GM19193 (cell line): ENCODE data around the gene ELAC1.

Source experiments
- POLR2A ChIP-seq: IDR thresholded peaks from 4 replicates; pipeline ENCODE4 v1.6.1; 2011; ENCODE audit not compliant: insufficient read depth, insufficient read length; ENCODE audit errors: extremely low read depth

Gene ELAC1

DNA sequence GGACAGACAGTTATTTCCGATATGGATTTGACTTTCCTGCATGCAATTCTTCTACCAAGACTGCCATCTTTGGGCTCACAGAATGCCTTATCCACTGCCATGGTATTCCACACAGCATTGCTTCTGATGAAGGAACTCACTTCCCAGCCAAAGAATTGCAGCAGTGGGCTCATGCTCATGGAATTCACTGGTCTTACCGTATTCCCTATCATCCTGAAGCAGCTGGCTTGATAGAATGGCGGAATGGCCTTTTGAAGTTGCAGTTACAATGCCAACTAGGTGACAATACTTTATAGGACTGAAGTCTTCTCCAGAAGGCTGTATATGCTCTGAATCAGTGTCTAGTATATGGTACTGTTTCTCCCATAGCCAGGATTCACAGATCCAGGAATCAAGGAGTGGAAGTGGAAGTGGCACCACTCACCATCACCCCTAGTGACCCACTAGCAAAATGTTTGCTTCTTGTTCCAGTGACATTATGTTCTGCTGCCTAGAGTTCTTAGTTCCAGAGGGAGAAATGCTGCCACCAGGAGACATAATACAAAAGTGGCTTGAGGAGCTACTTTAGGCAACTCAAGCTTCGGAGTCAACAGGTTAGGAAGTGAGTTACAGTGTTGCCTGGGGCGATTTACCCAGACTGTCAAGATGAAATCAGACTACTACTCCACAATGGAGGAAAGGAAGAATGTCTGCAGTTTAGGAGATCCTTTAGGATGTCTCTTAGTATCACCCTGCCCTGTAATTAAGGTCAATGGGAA is 38.4 kb downstream of the ELAC1 start:
- TF ChIP-seq POLR2A, result no peak

DNA sequence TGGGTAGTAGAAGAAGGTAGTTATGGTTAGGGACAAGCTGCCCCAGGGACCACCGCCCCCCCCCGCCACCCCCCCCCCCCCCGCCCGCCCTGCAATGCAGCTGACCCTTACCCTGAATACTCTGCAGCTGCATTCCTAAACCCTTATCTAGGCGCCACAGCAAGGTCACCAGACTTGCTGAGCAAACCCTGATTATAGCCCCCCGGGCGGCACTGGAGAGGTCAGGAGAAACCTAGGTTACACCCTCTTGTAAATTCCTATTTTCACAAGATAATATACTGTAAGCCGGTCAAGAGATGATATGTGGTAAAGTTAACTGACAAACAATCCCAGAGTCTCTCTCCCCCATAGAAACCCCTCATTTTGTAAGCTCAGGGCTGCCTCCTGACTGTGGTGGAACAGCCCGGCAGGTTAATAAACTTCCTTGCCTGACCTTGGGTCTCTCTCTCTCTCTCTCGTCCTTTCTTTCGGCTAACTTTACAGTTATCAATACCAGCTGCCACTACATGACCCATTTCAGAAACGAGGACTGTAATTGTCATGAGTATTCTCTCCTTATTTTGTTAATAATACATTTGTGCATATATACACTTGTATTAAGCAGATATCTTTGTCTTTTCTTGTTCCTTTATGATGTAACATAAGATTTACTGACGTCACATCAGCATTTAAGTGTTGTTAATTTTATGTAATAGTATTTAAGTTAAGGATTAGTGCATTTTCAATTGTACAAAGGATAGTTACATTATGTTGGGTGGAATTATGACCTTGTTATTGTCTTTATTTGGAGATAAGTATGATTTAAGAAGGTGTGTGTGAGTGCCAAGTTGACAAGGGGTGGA is 39.3 kb downstream of the ELAC1 start:
- no peak for TF ChIP-seq POLR2A

DNA sequence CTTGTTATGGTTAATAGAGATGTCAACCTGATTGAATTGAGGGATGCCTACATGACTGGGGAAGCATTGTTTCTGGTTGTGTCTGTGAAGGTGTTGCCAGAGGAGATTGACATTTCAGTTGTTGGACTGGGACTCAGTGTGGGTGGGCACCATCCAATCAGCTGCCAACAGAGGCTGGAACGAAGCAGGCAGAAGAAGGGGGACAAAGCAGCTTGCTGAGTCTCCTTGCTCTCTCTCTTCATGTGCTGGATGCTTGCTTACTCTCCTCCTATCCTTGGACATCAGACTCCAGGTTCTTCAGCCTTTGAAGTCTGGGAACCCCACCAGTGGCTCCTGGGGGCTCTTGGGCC is 39.9 kb downstream of the ELAC1 start:
- TF ChIP-seq POLR2A, result no peak

DNA sequence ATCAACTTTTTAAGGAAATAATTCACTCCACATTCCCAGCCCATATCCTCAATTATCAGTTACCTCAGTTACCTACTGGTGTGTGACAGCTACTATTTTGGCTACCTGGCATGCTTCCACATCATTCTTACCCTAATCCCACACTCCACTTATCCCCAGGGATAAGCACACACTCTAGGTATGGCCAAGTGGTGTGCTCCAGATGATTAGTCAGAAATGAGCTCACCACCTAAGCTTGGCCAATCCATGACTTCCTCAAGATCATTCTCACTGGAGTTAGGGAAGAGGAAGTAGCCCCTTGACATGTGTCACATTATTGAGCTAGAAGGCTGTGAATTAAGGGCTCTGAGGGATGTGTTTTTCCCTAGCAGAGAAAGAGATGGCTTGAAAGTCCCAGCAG is 41.2 kb downstream of the ELAC1 start:
- no peak for TF ChIP-seq POLR2A

DNA sequence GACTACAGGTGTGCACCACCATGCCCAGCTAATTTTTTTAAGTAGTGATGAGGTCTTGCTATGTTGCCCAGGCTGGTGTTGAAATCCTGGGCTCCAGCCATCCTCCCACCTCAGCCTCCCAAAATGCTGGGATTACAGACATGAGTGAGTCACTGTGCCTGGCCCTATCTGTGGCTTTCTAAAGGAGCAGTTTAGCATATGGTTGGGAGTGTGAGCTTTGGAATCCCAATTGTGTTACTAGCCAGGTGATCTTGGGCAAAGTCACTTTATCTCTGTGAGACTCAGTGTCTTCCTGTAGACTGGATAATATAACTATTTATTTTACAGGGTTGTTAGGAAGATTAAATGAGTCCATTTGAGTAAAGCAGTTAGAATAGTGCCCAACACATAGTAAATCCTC is 42.4 kb downstream of the ELAC1 start:
- no peak for TF ChIP-seq POLR2A

DNA sequence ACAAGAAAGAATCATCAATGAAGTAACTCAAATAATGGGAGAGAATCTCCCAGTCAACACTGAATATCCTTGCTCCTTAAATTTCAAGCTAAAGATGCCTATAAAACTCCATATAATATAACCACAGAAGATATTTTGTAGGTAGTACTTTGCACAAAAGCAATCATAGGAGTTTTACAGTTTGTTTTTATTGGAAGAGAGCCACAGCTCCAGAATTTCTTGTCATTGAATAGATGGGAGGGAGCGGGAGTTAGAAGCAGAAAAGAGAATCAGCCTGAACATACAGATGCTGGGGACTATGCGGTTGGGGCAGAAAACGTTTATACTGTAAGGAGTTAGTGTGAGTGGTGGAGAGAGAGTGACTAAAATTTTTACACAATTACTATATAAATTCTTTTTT is 43.9 kb downstream of the ELAC1 start:
- TF ChIP-seq POLR2A, result no peak

DNA sequence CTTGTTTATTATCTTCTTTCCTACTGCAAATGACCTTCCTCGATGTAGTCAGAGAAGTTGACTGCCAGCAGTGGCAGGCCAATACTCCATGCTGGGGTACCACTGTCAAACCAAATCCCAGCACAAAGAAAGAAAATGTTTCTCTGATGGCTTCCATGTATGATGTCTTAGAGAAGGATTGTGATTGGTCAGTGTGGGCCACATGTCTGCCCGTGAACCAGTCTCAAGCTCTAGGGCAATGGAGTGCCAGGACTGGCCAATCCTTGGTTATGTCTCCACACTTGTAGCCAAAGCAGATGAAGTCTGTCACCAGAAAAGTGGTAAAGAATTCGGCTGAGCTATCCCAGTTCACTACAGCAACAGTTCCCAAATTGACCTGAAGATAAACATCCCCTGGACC is 44.6 kb downstream of the ELAC1 start:
- no peak for TF ChIP-seq POLR2A

DNA sequence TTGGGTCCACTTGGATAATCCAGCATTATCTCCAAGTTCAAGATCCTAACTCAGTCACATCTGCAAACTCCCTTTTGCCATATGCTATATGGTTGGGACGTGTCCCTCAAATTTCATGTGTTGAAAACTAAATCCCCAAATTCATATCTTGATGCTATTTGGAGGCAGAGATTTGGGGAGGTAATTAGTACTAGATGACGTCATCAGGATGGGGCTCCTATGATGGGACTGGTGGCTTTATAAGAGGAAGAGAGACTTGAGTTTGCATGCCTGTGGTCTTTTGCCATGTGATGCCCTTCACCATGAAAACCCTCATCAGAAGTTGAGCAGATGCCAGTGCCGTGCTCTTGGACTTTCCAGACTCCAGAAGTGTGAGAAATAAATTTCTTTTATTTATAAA is 45.4 kb downstream of the ELAC1 start:
- TF ChIP-seq POLR2A, result no peak

DNA sequence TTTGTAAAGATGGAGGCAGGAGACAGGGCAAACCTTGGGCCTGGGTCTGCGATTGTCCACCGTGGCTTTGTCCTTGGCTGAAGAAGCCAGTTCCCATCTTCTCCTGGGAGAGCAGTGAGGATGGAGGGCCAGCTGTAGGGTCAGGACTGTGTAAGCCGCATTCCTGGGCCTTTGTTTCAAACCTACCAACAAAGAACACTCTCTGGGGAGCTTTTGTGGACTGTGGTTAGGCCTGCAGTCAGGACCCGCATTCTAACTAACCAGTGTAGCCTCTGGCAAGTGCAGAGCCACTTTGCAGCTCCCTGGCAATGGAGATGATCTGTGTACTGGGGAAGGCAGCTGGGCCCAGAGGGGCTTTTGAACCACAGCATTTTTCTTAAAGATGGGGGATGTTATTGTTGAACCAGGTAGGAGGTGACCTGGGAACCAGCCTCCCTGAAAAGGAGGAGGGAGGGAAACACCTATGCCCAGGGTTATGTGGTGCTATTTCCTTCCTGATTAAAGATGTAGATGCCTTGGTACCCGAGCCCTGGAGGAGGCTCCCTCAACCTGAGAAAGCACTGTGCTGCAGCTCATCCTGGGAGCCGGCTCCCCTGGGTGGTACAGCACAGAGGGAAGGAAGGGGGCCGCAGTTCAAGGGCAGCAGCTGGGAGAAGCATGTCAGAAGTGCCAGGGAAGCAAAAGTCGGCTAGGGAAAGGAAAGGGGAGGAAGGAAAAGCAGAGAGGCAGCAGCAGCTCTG is 49.5 kb downstream of the ELAC1 start:
- TF ChIP-seq POLR2A, result no peak

DNA sequence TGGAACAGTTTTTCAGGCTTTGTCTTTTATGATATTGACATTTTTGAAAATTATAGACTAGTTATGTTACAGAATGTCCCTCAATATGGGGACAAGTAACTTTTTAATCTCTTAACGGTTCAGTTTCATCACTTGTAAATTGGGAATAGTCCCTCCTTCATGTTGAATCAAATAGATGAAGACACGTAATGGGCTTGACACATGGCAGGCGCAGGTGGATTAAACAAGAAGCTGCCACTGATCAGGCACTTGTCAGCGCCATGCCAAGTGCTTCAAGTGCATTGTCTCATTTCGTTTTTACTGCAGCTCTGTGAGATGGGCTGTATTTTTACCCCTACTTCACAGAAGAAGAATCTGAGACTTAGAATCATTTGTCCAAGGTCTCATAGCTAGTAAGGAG is 52.7 kb downstream of the ELAC1 start:
- no peak for TF ChIP-seq POLR2A

DNA sequence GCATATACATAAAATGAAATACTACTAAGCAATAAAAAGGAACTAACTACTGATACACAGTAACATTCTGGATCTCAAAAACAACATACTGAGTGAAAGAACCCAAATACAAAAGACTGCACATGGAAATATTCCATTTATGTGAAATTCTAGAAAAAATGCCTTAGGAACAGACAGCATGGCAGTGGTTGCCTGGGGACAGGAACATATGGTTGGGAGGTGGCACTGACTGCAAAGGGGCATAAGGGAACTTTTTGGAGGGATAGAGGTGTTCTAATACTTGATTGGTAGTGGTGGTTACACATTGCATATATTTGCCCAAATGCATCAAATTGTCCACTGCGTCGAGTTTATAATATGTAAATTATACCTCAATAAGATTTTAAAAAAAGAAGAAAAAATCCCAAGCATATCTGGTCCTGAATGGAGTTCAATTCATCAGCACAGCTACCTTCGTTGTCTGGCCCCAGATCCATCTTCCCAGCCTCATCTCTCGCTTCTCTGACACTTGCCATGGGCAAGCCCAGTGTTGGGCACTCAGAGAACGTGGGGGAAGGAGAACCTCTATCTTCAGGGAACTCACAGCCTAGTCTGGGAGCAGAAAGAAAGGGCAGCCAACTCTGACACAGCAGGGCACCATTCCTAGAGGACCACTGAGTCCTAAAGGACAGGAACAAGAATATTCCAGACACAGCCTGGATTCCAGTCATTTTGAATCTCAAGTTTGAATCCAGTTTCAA is 53.6 kb downstream of the ELAC1 start:
- no peak for TF ChIP-seq POLR2A

DNA sequence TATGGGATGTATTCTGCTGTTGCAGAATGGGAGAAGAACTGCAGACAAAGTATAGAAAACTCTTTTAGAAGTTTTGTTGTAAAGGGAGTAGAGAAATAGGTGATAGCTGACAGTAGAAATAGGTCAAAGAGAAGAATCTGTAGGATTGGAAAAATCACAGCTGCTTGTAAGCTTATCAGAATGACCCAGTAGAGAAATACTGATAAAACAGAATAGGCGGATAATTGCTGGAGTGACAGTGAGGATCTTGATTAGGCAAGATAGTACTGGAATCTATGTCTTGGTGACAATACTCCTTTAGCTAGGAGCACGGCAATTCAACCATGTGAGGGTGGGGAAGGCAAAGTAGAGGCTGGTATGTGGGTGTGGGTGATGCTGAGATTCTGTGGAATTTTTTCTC is 57.7 kb downstream of the ELAC1 start:
- no peak for TF ChIP-seq POLR2A

DNA sequence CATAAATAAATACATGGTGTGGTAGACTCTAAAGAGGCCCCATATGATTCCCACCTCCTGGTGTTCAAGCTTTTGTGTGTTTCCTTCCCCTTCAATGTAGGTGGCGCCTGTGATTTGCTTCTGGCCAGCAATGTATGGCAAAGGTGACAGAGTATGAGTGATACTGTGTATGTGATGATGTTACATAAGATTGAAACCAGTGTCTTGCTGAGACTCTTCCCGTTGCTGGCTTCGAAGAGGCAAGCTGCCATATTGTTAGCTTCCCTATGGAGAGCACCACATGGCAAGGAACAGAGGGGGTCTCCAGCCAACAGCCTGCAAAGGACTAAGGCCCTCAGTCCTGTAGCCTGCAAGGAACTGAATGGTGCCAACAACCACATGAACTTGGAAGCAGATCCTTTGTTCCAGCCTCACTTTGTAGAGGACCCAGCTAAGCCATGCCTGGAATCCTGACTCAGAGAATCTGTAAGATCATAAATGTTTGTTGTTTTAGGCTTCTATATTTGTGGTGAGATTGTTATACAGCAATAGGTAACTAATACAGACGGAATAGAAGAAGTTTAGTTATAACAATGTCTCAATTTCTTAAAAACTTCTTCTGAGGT is 60.5 kb downstream of the ELAC1 start:
- no peak for TF ChIP-seq POLR2A

DNA sequence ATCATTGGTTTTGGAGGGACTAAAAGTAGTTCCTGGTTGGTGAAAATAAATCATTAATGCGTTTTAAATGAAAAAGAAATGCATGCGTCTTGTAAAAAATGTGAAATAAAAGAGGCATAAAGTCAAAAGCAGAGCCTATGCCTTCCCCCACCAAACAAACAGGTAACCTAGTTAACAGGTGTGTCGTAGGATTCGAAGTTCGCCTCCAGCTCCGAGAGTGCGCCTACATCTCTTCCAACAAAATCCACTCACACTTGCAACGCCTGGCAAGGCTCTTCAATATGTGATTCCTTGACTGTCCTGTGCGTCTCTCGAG is 61.5 kb downstream of the ELAC1 start:
- TF ChIP-seq POLR2A, result no peak
